Trophoblast cell (in vitro differentiated cells and primary cell): ENCODE measurements around the gene ENTREP3. TPM values are rescaled to one million over a fixed set of nuclear protein-coding genes. Genes with fewer than 3 reads are reported as not detected.

ENCODE experiments used
- DNase-seq, 2 donors: peaks; one replicate each; pipeline ENCODE4 v3.0.0-alpha.2; 2016
- H2AFZ ChIP-seq: 2 replicates; pipeline ENCODE4 v1.6.1; 2013; ENCODE audit warnings: low read length, moderate library complexity, mild to moderate bottlenecking; ENCODE audit not compliant: insufficient read depth, poor library complexity
- H2AK5ac ChIP-seq: 2 replicates; pipeline ENCODE4 v1.6.1; 2013; ENCODE audit warnings: mild to moderate bottlenecking, low read length
- H2BK120ac ChIP-seq: 2 replicates; pipeline ENCODE4 v1.6.1; 2013; ENCODE audit warnings: low read length, mild to moderate bottlenecking, moderate library complexity; ENCODE audit not compliant: insufficient read depth, poor library complexity
- H2BK12ac ChIP-seq: 2 replicates; pipeline ENCODE4 v1.6.1; 2013; ENCODE audit warnings: mild to moderate bottlenecking, low read length, moderate library complexity
- H2BK5ac ChIP-seq: 2 replicates; pipeline ENCODE4 v1.6.1; 2013; ENCODE audit warnings: low read length, low read depth, moderate library complexity, mild to moderate bottlenecking; ENCODE audit not compliant: poor library complexity
- H3K14ac ChIP-seq: 2 replicates; pipeline ENCODE4 v1.6.1; 2013; ENCODE audit warnings: mild to moderate bottlenecking, low read length
- H3K18ac ChIP-seq: 2 replicates; pipeline ENCODE4 v1.6.1; 2013; ENCODE audit warnings: mild to moderate bottlenecking, low read length
- H3K23ac ChIP-seq: 2 replicates; pipeline ENCODE4 v1.6.1; 2013; ENCODE audit warnings: low read length
- H3K27ac ChIP-seq: 2 replicates; pipeline ENCODE4 v1.5.1; 2013; ENCODE audit warnings: low read depth, mild to moderate bottlenecking, inconsistent platforms, low read length, moderate library complexity
- H3K27me3 ChIP-seq: 2 replicates; pipeline ENCODE4 v1.6.1; 2013; ENCODE audit warnings: inconsistent platforms, mild to moderate bottlenecking, low read length, moderate library complexity; ENCODE audit not compliant: insufficient read depth
- H3K36me3 ChIP-seq, 2 experiments: 1 replicate in 1 of 2; 2 replicates in 1 of 2; pipeline ENCODE4 v1.6.1; 2013; ENCODE audit warnings: low read length in 2 of 2, mild to moderate bottlenecking in 2 of 2, moderate library complexity in 1 of 2; ENCODE audit not compliant: insufficient read depth in 2 of 2, control insufficient read depth in 1 of 2
- H3K4ac ChIP-seq: 2 replicates; pipeline ENCODE4 v1.6.1; 2013; ENCODE audit warnings: low read depth, mild to moderate bottlenecking, low read length, moderate library complexity
- H3K4me1 ChIP-seq, 2 experiments: 1 replicate in 1 of 2; 2 replicates in 1 of 2; pipeline ENCODE4 v1.6.1; 2013; ENCODE audit warnings: low read length in 2 of 2, mild to moderate bottlenecking in 2 of 2, moderate library complexity in 1 of 2; ENCODE audit not compliant: insufficient read depth in 2 of 2, control insufficient read depth in 1 of 2
- H3K4me2 ChIP-seq: 2 replicates; pipeline ENCODE4 v1.6.1; 2013; ENCODE audit warnings: inconsistent platforms, mild to moderate bottlenecking, low read length, moderate library complexity
- H3K4me3 ChIP-seq: 2 replicates; pipeline ENCODE4 v1.5.1; 2013; ENCODE audit warnings: mild to moderate bottlenecking, low read depth, low read length, inconsistent platforms
- H3K79me1 ChIP-seq: one replicate; pipeline ENCODE4 v1.6.1; 2013; ENCODE audit warnings: low read length
- H3K79me2 ChIP-seq: 2 replicates; pipeline ENCODE4 v1.6.1; 2013; ENCODE audit warnings: low read length, mild to moderate bottlenecking; ENCODE audit not compliant: control insufficient read depth, insufficient read depth, poor library complexity
- H3K9ac ChIP-seq: 2 replicates; pipeline ENCODE4 v1.6.1; 2013; ENCODE audit warnings: mild to moderate bottlenecking, low read length
- H3K9me3 ChIP-seq: 2 replicates; pipeline ENCODE4 v1.6.1; 2013; ENCODE audit warnings: low read depth, mild to moderate bottlenecking, control low read depth, inconsistent platforms, low read length; ENCODE audit not compliant: insufficient read depth
- H4K12ac ChIP-seq: 2 replicates; pipeline ENCODE4 v1.6.1; 2013; ENCODE audit warnings: low read depth, mild to moderate bottlenecking, low read length, moderate library complexity
- H4K8ac ChIP-seq: 2 replicates; pipeline ENCODE4 v1.6.1; 2013; ENCODE audit warnings: low read depth, mild to moderate bottlenecking, low read length, moderate library complexity
- H4K91ac ChIP-seq: one replicate; pipeline ENCODE4 v1.6.1; 2013; ENCODE audit warnings: low read depth, mild to moderate bottlenecking, low read length, moderate library complexity
- WGBS: extraction: QIAGEN DNeasy Blood & Tissue Kit; methylation state at CpG from one replicate; pipeline ENCODE4 v1.1.7; 2013; ENCODE audit warnings: missing lambda C conversion rate; ENCODE audit not compliant: insufficient read length, insufficient coverage; ENCODE audit errors: extremely low coverage; 5-methylcytosine and 5-hydroxymethylcytosine counted together
- polyA plus RNA-seq: library from polyadenylated mRNA; stranded (reverse); fragments of 200-250 nt; gene quantifications from 2 replicates; pipeline ENCODE4 v1.2.3, GENCODE V29; 2013

The ENTREP3 gene
- 38.7 and 39.3 TPM in 2 replicates for polyA plus RNA-seq

- Histone ChIP-seq H4K8ac (peak within 1 kb of the TSS; percentile 80), H3K14ac (peak within 1 kb of the TSS; percentile 90), H3K4me1 (peaks cover 21 to 24% of the 10 kb centered on the region in 2 experiments), H3K23ac (no peak within 1 kb of the TSS), H4K12ac (peak within 1 kb of the TSS; percentile 66), H3K9ac (peak within 1 kb of the TSS; percentile 92), H3K36me3 (peaks cover 23 to 29% of the 10 kb centered on the region in 2 experiments), H3K27me3 (no peaks in the 10 kb centered on the region), H3K79me1 (peaks cover 13% of the 10 kb centered on the region), H3K9me3 (no peaks in the 10 kb centered on the region), H3K4me3 (peak within 1 kb of the TSS; percentile 84), H3K18ac (peak within 1 kb of the TSS; percentile 81), H2BK5ac (peak within 1 kb of the TSS; percentile 70), H4K91ac (peak within 1 kb of the TSS; percentile 81), H2BK12ac (peak within 1 kb of the TSS; percentile 46), H2AFZ (peak within 1 kb of the TSS; percentile 67), H3K4me2 (peak within 1 kb of the TSS; percentile 96), H3K4ac (peak within 1 kb of the TSS; percentile 62), H2AK5ac (peak within 1 kb of the TSS; percentile 93), H3K79me2 (peaks cover 10% of the 10 kb centered on the region), H2BK120ac (peak within 1 kb of the TSS; percentile 83), H3K27ac (peak within 1 kb of the TSS; percentile 90)
- no CpG with 5 or more reads among the region's 54 CpGs for WGBS
- peak; percentile 42 to 62 for DNase-seq
Measured at GRCh38 chr1:155255243-155256007, at the start of gene ENTREP3. ENTREP3 (minus strand) TSS chr1:155255483; CDS start chr1:155254877, 606 bp downstream.

- Histone ChIP-seq H3K4ac (no peak overlapping the region), H3K23ac (no peak overlapping the region), H2BK120ac (no peak overlapping the region)
Measured at GRCh38 chr1:155304558-155305063, 49.3 kb upstream of the ENTREP3 start.

GRCh38 chr1:155301342-155301841 is 46.1 kb upstream of the ENTREP3 start, which contains the start of gene PKLR:
PKLR (minus strand) TSS chr1:155301438; CDS start chr1:155301395, 43 bp downstream.
- Histone ChIP-seq H3K4me2 (no peak within 1 kb of the TSS), H4K8ac (no peak within 1 kb of the TSS), H3K36me3 (no peaks in the 10 kb centered on the region), H2BK12ac (no peak within 1 kb of the TSS), H3K79me2 (no peaks in the 10 kb centered on the region), H3K27ac (no peak within 1 kb of the TSS), H3K4me1 (peaks cover 7 to 10% of the 10 kb centered on the region in 2 experiments), H3K27me3 (no peaks in the 10 kb centered on the region), H3K14ac (no peak within 1 kb of the TSS), H2AFZ (no peak within 1 kb of the TSS), H2AK5ac (no peak within 1 kb of the TSS), H4K91ac (no peak within 1 kb of the TSS), H2BK5ac (no peak within 1 kb of the TSS), H3K9me3 (no peaks in the 10 kb centered on the region), H3K4ac (no peak within 1 kb of the TSS), H4K12ac (no peak within 1 kb of the TSS), H3K79me1 (peaks cover 2% of the 10 kb centered on the region), H3K9ac (no peak within 1 kb of the TSS), H2BK120ac (no peak within 1 kb of the TSS), H3K4me3 (no peak within 1 kb of the TSS), H3K23ac (no peak within 1 kb of the TSS), H3K18ac (no peak within 1 kb of the TSS)
- no CpG with 5 or more reads among the region's 5 CpGs for WGBS
- DNase-seq: no peak

More at GRCh38 chr1:155304558-155305063, 49.3 kb upstream of the ENTREP3 start:
- no peak for DNase-seq
- no peaks in the 10 kb centered on the region for H3K36me3 ChIP-seq
- H2AK5ac ChIP-seq: no peak overlapping the region
- H3K4me1 ChIP-seq: peaks cover 17 to 19% of the 10 kb centered on the region in 2 experiments
- H3K9me3 ChIP-seq: no peaks in the 10 kb centered on the region
- H4K91ac ChIP-seq: no peak overlapping the region
- no peak overlapping the region for H3K4me2 ChIP-seq
- no peaks in the 10 kb centered on the region for H3K27me3 ChIP-seq
- H3K79me2 ChIP-seq: peaks cover 8% of the 10 kb centered on the region
- no CpG with 5 or more reads among the region's 11 CpGs for WGBS
- H2AFZ ChIP-seq: no peak overlapping the region
- H3K4me3 ChIP-seq: no peak overlapping the region
- H3K18ac ChIP-seq: no peak overlapping the region
- H2BK5ac ChIP-seq: no peak overlapping the region
- no peak overlapping the region for H3K9ac ChIP-seq
- H3K79me1 ChIP-seq: peaks cover 16% of the 10 kb centered on the region
- H4K12ac ChIP-seq: no peak overlapping the region
- no peak overlapping the region for H3K14ac ChIP-seq
- no peak overlapping the region for H3K27ac ChIP-seq
- no peak overlapping the region for H2BK12ac ChIP-seq
- H4K8ac ChIP-seq: no peak overlapping the region

- WGBS: no CpG with 5 or more reads among the region's 9 CpGs
Measured at GRCh38 chr1:155300553-155301329, 45.5 kb upstream of the ENTREP3 start.

More at GRCh38 chr1:155300553-155301329, 45.5 kb upstream of the ENTREP3 start:
- no peak overlapping the region for H2BK5ac ChIP-seq
- no peak overlapping the region for H3K4ac ChIP-seq
- H3K18ac ChIP-seq: no peak overlapping the region
- no peak overlapping the region for H4K91ac ChIP-seq
- H3K27me3 ChIP-seq: peaks cover 3% of the 10 kb centered on the region
- H3K14ac ChIP-seq: no peak overlapping the region
- no peak overlapping the region for H3K27ac ChIP-seq
- no peak overlapping the region for H2BK120ac ChIP-seq
- H4K12ac ChIP-seq: no peak overlapping the region
- peaks cover under 1 to 3% of the 10 kb centered on the region in 2 experiments for H3K4me1 ChIP-seq
- H3K23ac ChIP-seq: no peak overlapping the region
- no peak overlapping the region for H2AFZ ChIP-seq
- H3K36me3 ChIP-seq: no peaks in the 10 kb centered on the region
- no peaks in the 10 kb centered on the region for H3K9me3 ChIP-seq
- H3K9ac ChIP-seq: no peak overlapping the region
- H3K79me2 ChIP-seq: no peaks in the 10 kb centered on the region
- H3K79me1 ChIP-seq: no peaks in the 10 kb centered on the region
- H3K4me3 ChIP-seq: no peak overlapping the region
- no peak overlapping the region for H4K8ac ChIP-seq
- DNase-seq: no peak
- H3K4me2 ChIP-seq: no peak overlapping the region
- no peak overlapping the region for H2BK12ac ChIP-seq
- H2AK5ac ChIP-seq: no peak overlapping the region
